HG03196 (cell line): ENCODE data around the gene ERCC4.

Experiments
- ATAC-seq: cut with Tn5 transposase; IDR thresholded peaks from one replicate; pipeline ENCODE4 v1.9.1; 2021; ENCODE audit not compliant: unreplicated experiment

ERCC4 gene

GRCh38 chr16:13992322-13992721 lies 72.4 kb downstream of the ERCC4 start:
- ATAC-seq, result no peak

GRCh38 chr16:13992976-13993375 lies 73.0 kb downstream of the ERCC4 start:
- ATAC-seq, result no peak

DNA sequence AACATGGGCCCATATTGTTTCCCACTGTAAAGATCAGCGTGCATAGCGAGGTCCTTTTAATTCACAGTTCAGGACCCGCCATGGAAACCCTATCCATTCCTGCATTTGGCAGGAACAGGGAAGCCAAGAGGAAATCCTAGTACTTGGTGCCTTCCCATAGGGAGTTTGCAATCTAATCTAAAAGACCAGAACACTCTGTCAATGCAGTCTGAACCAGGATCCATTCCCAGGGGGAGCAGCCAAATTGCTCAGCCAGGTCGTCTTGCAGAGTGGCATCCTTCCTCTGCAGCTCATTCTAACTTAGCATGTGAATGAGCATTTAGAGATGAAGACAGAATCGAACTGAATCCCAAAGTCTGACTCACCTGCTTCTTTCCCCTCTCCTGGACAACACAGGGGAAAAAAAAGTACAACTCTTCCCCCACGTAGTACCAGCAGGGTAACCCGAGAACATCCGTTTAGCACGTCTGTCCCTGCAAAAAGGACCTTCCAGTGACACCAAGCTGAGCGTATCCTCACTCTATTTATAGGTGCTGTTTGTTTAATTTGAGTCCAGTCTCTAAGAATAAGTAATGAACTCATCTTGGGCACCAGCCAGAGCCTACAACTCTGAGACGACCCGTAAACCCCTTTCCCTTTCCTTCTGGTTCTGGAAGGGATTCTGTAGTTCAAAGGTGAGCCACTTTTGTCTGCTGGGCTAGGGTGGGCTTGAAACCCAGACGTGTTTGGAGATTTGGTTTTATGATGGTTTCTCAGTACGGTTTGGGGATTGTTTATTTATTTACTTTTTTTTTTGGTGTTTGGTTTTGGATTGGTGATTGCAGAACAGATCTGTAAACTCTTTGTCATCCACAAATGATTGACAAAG lies 74.5 kb downstream of the ERCC4 start:
- ATAC-seq, result no peak

DNA sequence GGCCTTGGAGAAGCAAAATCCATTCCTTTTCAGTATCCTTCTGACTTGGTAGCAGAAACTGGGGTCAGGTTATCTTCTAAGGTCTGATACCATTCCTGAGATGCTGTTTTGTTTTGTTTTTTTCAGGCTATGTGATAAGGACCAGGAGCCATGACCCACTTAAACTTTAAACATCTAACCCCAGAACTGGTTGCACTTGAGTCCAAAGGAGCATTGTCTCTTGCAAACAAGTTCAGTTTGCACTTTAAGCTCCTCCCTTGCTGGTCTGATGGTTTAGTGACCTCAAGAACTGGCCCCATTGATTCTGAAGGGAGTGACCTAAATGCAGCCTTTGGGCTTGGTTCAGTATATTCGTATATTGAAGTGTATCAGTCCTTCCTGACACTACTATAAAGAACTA lies 75.2 kb downstream of the ERCC4 start:
- no peak for ATAC-seq

DNA sequence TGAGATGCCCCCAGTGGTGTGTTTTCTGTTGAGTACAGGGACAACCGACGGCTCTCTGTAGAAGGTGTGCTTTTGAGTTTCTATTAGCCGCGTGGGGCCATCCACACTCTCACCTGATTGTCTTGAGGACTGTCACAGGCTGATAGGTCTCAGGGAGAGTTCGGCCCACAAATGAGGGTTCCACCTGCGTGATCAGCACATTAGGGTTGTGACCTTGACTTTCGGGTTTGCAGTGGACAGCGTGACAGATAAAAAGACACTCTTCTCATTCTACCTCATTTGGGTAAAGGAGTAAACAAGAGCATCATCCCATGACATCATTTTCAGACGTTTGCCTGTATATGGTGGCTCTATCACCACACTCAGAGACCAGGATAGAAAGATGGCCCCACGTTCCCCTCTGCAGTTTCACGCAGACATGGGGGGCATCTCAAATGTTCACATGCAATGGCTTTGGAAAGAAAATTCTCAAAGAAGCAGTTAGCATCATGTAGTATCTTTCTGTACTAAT lies 76.9 kb downstream of the ERCC4 start:
- ATAC-seq, result no peak

GRCh38 chr16:13997526-13997925 lies 77.6 kb downstream of the ERCC4 start:
- ATAC-seq, result no peak

DNA sequence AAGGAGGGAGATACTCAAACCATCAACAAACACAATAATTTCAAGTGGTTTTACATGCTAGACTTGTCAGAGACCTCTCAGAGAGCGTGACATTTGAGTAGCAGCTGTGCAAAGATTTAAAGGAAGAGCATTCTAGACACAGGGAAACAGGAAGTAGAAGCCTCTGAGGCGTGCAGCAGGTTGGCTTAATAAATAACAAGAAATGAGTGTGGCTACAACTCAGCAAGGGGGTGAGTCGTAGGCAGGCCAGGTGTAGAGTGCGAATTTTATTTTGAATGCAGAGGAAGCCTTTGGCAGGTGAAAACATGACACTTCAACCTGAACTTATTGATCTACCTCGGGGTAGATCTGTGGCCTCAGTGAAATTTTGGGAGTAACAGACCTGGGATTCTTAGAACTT lies 78.0 kb downstream of the ERCC4 start:
- peak; percentile 90 for ATAC-seq

GRCh38 chr16:13999071-13999894 lies 79.3 kb downstream of the ERCC4 start:
- no peak for ATAC-seq

- no peak for ATAC-seq
These were observed 80.0 kb downstream of the ERCC4 start for GRCh38 chr16:13999895-14000425.

- no peak for ATAC-seq
These were observed 81.6 kb downstream of the ERCC4 start for GRCh38 chr16:14001521-14001920.
